HPDE6-E6E7 (cell line): ENCODE measurements around the gene ZCCHC8.
"Not testable (repeated sequence)": the region's sequence is repeated elsewhere in the genome, so short reads cannot be mapped to it uniquely, and the experiment has no call there.

Experiments
- DNase-seq: peaks from one replicate; pipeline ENCODE4 v3.0.0; 2011; ENCODE audit warnings: missing footprints; ENCODE audit errors: extremely low spot score

The ZCCHC8 gene

GRCh38 chr12:122500685-122501488 lies at the start of gene ZCCHC8:
Gene ZCCHC8 (minus strand): TSS chr12:122500932. CDS start chr12:122500840, 92 bp downstream.
- DNase-seq: peak; percentile 97

- no peak for DNase-seq
Observed at GRCh38 chr12:122547330-122547729, 46.6 kb upstream of the ZCCHC8 start.

GRCh38 chr12:122545855-122546254 lies 45.1 kb upstream of the ZCCHC8 start:
- DNase-seq: no peak

- no peak for DNase-seq
Observed at GRCh38 chr12:122544537-122544936, 43.8 kb upstream of the ZCCHC8 start.

- no peak for DNase-seq
Observed at GRCh38 chr12:122538496-122538895, 37.8 kb upstream of the ZCCHC8 start.

- no peak for DNase-seq
Observed at GRCh38 chr12:122537021-122537420, 36.3 kb upstream of the ZCCHC8 start.

GRCh38 chr12:122533856-122534255 lies 33.1 kb upstream of the ZCCHC8 start:
- no peak for DNase-seq

- DNase-seq: no peak
Observed at GRCh38 chr12:122528992-122529391, 28.3 kb upstream of the ZCCHC8 start.

- no peak for DNase-seq
Observed at GRCh38 chr12:122528582-122528981, 27.9 kb upstream of the ZCCHC8 start.

GRCh38 chr12:122527478-122527944 lies 26.8 kb upstream of the ZCCHC8 start:
- peak; percentile 19 for DNase-seq

- peak; percentile 96 for DNase-seq
Observed at GRCh38 chr12:122526683-122527477, 26.1 kb upstream of the ZCCHC8 start, which contains the start of the genes KNTC1 and RSRC2. Gene KNTC1 (plus strand): TSS chr12:122527249. CDS start chr12:122530064, 2,815 bp downstream. Gene RSRC2 (minus strand): TSS chr12:122526936. CDS start chr12:122526853, 83 bp downstream.

- no peak for DNase-seq
Observed at GRCh38 chr12:122523846-122524718, 23.4 kb upstream of the ZCCHC8 start.

- no peak for DNase-seq
Observed at GRCh38 chr12:122523280-122523679, 22.5 kb upstream of the ZCCHC8 start.

GRCh38 chr12:122520676-122521075 lies 19.9 kb upstream of the ZCCHC8 start:
- DNase-seq: no peak

GRCh38 chr12:122519418-122519817 lies 18.7 kb upstream of the ZCCHC8 start:
- no peak for DNase-seq

- DNase-seq: no peak
Observed at GRCh38 chr12:122518908-122519307, 18.2 kb upstream of the ZCCHC8 start.

GRCh38 chr12:122517877-122518276 lies 17.1 kb upstream of the ZCCHC8 start:
- no peak for DNase-seq

GRCh38 chr12:122516544-122517361 lies 16.0 kb upstream of the ZCCHC8 start:
- no peak for DNase-seq

GRCh38 chr12:122515275-122515674 lies 14.5 kb upstream of the ZCCHC8 start:
- no peak for DNase-seq

- no peak for DNase-seq
Observed at GRCh38 chr12:122513660-122514059, 12.9 kb upstream of the ZCCHC8 start.

GRCh38 chr12:122513028-122513427 lies 12.3 kb upstream of the ZCCHC8 start:
- DNase-seq: not testable (repeated sequence)
